Measurements from ENCODE around the gene SORT1. TPM values are rescaled to one million over a fixed set of nuclear protein-coding genes. Genes with fewer than 3 reads are reported as not detected.

Gene SORT1
- total RNA-seq, 1 experiment from 2014 or later = 47.9 TPM

DNA sequence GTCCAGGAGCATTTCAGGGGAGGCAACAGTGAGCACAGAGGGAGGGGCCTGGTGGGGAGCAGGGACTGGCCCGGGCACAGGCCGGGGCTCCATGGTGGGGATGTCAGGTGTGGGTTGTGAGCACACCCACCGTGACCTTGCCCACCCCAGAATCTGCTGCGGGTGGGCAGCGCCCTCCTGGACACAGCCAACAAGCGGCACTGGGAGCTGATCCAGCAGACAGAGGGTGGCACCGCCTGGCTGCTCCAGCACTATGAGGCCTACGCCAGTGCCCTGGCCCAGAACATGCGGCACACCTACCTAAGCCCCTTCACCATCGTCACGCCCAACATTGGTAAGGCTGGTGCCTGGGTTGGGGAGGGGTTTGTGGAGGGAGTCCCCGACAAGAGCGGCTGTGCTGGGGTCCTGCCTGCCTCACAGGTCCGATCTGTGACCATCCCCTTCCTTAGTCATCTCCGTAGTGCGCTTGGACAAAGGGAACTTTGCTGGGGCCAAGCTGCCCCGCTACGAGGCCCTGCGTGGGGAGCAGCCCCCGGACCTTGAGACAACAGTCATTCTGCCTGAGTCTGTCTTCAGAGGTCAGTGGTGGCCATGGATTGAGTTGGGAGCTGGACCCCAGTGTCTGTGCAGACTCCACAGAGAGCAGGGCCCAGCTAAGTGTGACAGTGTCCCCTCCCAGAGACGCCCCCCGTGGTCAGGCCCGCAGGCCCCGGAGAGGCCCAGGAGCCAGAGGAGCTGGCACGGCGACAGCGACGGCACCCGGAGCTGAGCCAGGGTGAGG is 129.1 kb downstream of the SORT1 start:
- H3K9me3 Mint-ChIP-seq = no peaks in the 10 kb centered on the region; a peak in 1 of 5 replicates
- TF ChIP-seq, protein P1, sequence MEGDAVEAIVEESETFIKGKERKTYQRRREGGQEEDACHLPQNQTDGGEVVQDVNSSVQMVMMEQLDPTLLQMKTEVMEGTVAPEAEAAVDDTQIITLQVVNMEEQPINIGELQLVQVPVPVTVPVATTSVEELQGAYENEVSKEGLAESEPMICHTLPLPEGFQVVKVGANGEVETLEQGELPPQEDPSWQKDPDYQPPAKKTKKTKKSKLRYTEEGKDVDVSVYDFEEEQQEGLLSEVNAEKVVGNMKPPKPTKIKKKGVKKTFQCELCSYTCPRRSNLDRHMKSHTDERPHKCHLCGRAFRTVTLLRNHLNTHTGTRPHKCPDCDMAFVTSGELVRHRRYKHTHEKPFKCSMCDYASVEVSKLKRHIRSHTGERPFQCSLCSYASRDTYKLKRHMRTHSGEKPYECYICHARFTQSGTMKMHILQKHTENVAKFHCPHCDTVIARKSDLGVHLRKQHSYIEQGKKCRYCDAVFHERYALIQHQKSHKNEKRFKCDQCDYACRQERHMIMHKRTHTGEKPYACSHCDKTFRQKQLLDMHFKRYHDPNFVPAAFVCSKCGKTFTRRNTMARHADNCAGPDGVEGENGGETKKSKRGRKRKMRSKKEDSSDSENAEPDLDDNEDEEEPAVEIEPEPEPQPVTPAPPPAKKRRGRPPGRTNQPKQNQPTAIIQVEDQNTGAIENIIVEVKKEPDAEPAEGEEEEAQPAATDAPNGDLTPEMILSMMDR (conservative IDR thresholded peaks at IDR 0.05) = no peak
- Histone ChIP-seq H3K27ac (ENCODE audit: insufficient read length, low read depth, low read length) (no peak overlapping the region), H3T11ph (ENCODE audit: low read length) (no peak overlapping the region), H3K4me2 (ENCODE audit: insufficient read depth, insufficient read length, low read length) (no peak overlapping the region), H2BK120ac (ENCODE audit: low read depth, low read length, poor library complexity, severe bottlenecking) (no peak overlapping the region), H3K23ac (ENCODE audit: insufficient read length, low read depth, low read length) (no peak overlapping the region), H2BK20ac (ENCODE audit: low read depth, low read length, poor library complexity, severe bottlenecking) (no peak overlapping the region), H3K9ac (ENCODE audit: extremely low read depth, insufficient read length, low read length) (no peak overlapping the region), H2BK5ac (ENCODE audit: insufficient read length, low read length) (no peak overlapping the region), H4K91ac (ENCODE audit: insufficient read length, low read depth, low read length) (no peak overlapping the region), H4K20me1 (ENCODE audit: control insufficient read depth, insufficient read depth, insufficient read length) (no peaks in the 10 kb centered on the region), H4K8ac (replicated peaks; ENCODE audit: insufficient read length, low read depth, low read length) (no peak overlapping the region), H3K27me3 (ENCODE audit: insufficient read depth, low read length) (no peaks in the 10 kb centered on the region), H3K79me2 (ENCODE audit: insufficient read depth, low read length) (no peaks in the 10 kb centered on the region), H4K5ac (ENCODE audit: insufficient read length, low read depth, low read length) (no peak overlapping the region), H3K14ac (ENCODE audit: insufficient read depth, low read length) (no peak overlapping the region), H2AFZ (ENCODE audit: low read length) (no peak overlapping the region), H3K4ac (ENCODE audit: low read depth, low read length) (no peak overlapping the region), H2AK5ac (ENCODE audit: insufficient read length, low read length) (no peak overlapping the region), H3K18ac (ENCODE audit: insufficient read length, low read depth, low read length) (no peak overlapping the region), H2BK15ac (ENCODE audit: low read depth, low read length) (no peak overlapping the region), H3K56ac (ENCODE audit: insufficient read length, low read depth, low read length) (no peak overlapping the region), H3K79me1 (ENCODE audit: insufficient read depth, low read depth, low read length, poor library complexity, severe bottlenecking) (no peaks in the 10 kb centered on the region), H3K23me2 (ENCODE audit: insufficient read length, low read depth, low read length, poor library complexity, severe bottlenecking) (no peaks in the 10 kb centered on the region), H3K4me1 (ENCODE audit: insufficient read depth, low read length) (no peaks in the 10 kb centered on the region), H3K9me3 (ENCODE audit: control insufficient read depth, low read depth, low read length) (no peaks in the 10 kb centered on the region), H2BK12ac (ENCODE audit: insufficient read length, low read depth, low read length) (no peak overlapping the region)
- no peaks in the 10 kb centered on the region for H3K27me3 Mint-ChIP-seq (ENCODE audit: low read depth)
- peaks cover 2 to 4% of the 10 kb centered on the region in 2 experiments; a peak in 2 of 4 replicates for H3K4me1 Mint-ChIP-seq
- WGBS (ENCODE audit: extremely low coverage, insufficient read length, low lambda C conversion rate) = no CpG with 5 or more reads among the region's 29 CpGs
- H3K4me3 Mint-ChIP-seq = no peak overlapping the region
- peaks cover 9 to 59% (median 44%) of the 10 kb centered on the region in 3 experiments; a peak in 6 of 7 replicates for H3K36me3 Mint-ChIP-seq (ENCODE audit: insufficient read depth in 1 of 3, low read depth in 3 of 3)
- no peak for DNase-seq
- no peak overlapping the region; a peak in 1 of 7 replicates for H3K27ac Mint-ChIP-seq
